KMS-11 (cell line): Measurements from ENCODE around the gene KDELR1.

Experiments used
- H2AFZ ChIP-seq: fragments of 200-600 bp; sonication (generic); 2 replicates; pipeline ENCODE4 v1.6.1; 2016; ENCODE audit warnings: antibody characterized with exemption, mixed run types, low read depth
- H3K27ac ChIP-seq: fragments of 200-600 bp; sonication (generic); 2 replicates; pipeline ENCODE4 v1.6.1; 2016; ENCODE audit warnings: mild to moderate bottlenecking, mixed run types
- H3K27me3 ChIP-seq: fragments of 200-600 bp; sonication (generic); 2 replicates; pipeline ENCODE4 v1.6.1; 2017; ENCODE audit warnings: mild to moderate bottlenecking, low read depth, mixed run types, moderate library complexity; ENCODE audit not compliant: insufficient read depth
- H3K36me3 ChIP-seq: fragments of 200-600 bp; sonication (generic); 2 replicates; pipeline ENCODE4 v1.6.1; 2017; ENCODE audit warnings: mild to moderate bottlenecking, mixed run types; ENCODE audit not compliant: insufficient read depth
- H3K4me1 ChIP-seq: fragments of 200-600 bp; sonication (generic); 2 replicates; pipeline ENCODE4 v1.6.1; 2016; ENCODE audit warnings: mild to moderate bottlenecking, low read depth, mixed run types; ENCODE audit not compliant: poor library complexity, severe bottlenecking
- H3K4me2 ChIP-seq: fragments of 200-600 bp; sonication (generic); 2 replicates; pipeline ENCODE4 v1.7.0; 2016; ENCODE audit warnings: mild to moderate bottlenecking, mixed run types
- H3K4me3 ChIP-seq: fragments of 200-600 bp; sonication (generic); IDR thresholded peaks from 2 replicates; pipeline ENCODE4 v1.6.1; 2017; ENCODE audit warnings: low read depth, low read length, mixed read lengths; ENCODE audit not compliant: insufficient read depth
- H3K79me2 ChIP-seq: fragments of 200-600 bp; sonication (generic); 2 replicates; pipeline ENCODE4 v1.6.1; 2016; ENCODE audit warnings: low read depth, mixed run types; ENCODE audit not compliant: insufficient read depth
- H3K9ac ChIP-seq: fragments of 200-600 bp; sonication (generic); 2 replicates; pipeline ENCODE4 v1.6.1; 2016; ENCODE audit warnings: mild to moderate bottlenecking, mixed run types
- H4K20me1 ChIP-seq: fragments of 200-600 bp; sonication (generic); 2 replicates; pipeline ENCODE4 v1.6.1; 2016; ENCODE audit warnings: mild to moderate bottlenecking, mixed run types; ENCODE audit not compliant: insufficient read depth
- CTCF ChIP-seq: fragments of 200-600 bp; sonication (generic); conservative IDR thresholded peaks from 2 replicates; pipeline ENCODE4 v1.6.1; 2017; ENCODE audit warnings: low read depth, mild to moderate bottlenecking, antibody characterized with exemption, low read length, moderate library complexity, mixed read lengths

KDELR1 gene

DNA sequence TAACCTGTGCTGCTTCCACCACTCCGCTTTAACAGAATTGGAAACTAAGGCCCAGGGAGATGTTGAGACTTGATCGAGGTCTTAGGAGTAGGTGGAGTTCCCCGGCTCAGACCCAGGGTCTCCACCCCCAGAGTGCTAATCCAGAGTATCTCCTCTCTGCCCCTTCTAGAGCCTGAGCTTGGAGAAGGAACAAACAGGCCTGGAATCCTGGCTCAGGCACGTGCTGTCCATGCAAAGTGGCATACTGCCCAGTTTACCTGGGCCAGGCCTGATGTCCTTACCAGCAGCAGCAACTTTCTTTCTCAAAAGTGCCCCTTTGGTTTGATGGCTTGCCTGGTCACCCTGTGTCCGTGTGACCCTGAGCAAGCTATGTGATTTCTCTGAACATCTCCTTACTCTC lies 23.5 kb downstream of the KDELR1 start:
- H3K9ac ChIP-seq: no peak overlapping the region
- no peaks in the 10 kb centered on the region for H3K27me3 ChIP-seq
- H3K27ac ChIP-seq: no peak overlapping the region
- no peak overlapping the region for H3K4me3 ChIP-seq
- no peaks in the 10 kb centered on the region for H3K36me3 ChIP-seq
- H3K79me2 ChIP-seq: no peaks in the 10 kb centered on the region
- H2AFZ ChIP-seq: no peak overlapping the region
- no peaks in the 10 kb centered on the region for H4K20me1 ChIP-seq
- H3K4me1 ChIP-seq: peaks cover 23% of the 10 kb centered on the region
- TF ChIP-seq CTCF: no peak
- no peak overlapping the region for H3K4me2 ChIP-seq

DNA sequence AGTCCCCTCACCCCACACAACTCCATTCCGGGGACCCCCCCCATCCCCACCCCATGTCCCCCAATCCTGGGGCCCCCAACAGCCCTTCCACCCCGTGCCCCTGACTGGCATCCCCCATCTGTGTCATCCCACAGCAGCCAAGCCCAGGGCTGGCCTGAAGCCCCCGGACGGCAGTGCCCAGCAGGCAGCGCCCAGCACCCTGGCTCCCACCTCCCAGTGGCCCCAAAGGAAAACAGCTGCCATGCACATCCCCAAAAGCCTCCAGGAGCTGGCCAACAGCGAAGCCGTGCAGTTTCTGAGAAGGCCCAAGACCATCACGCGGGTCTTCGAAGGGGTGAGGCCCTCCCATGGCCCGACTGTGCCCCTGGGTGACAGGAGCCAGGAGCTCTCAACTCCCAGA lies 25.7 kb downstream of the KDELR1 start:
- Histone ChIP-seq H3K36me3 (no peaks in the 10 kb centered on the region), H3K27me3 (no peaks in the 10 kb centered on the region), H3K9ac (no peak overlapping the region), H4K20me1 (no peaks in the 10 kb centered on the region), H3K4me2 (no peak overlapping the region), H3K27ac (no peak overlapping the region), H3K4me1 (peaks cover 14% of the 10 kb centered on the region), H2AFZ (no peak overlapping the region), H3K79me2 (no peaks in the 10 kb centered on the region), H3K4me3 (no peak overlapping the region)
- TF ChIP-seq CTCF: no peak

GRCh38 chr19:48364598-48365348 lies 26.6 kb downstream of the KDELR1 start:
- H3K4me3 ChIP-seq: no peak overlapping the region

DNA sequence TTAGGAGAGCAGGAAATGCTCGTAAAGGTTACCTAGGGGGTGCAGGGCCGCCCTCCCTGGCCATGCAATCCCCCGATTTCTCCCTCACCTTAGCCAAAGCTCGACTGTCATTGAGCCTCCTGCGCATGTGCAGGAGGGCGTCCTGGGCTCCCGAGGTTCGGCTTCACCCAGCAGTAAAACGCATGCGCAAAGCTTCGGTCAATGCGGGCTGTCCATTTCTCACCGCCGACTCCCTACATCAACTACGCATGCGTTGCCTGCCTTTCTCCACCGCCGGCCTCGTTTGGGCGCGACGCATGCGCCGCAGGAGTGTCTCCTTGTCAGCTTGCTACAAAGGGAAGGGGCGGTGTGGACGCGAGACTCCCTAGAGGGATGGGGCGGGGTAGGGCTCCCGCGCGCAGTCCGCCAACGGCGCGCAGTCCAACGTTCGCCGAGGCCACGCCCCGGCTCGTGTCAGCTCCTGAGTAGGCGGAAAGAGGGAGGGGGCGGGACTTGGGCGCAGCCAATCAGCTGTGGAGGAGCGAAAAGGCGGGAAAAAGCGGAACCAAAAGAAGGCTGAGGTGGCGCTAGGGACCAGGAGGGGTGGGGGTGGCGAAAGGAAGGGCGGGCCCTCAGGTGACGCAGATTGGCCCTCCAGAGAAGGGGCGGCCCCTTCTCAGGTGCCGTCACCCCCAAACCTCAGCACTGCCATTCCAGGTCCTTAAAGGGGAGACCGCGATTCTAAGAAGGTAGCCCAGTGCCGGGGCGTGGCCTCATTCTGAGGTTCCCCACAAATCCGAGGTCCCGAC lies 27.3 kb downstream of the KDELR1 start, which contains the start of the genes SYNGR4 and TMEM143:
SYNGR4 (plus strand) TSS at position 558 of the 788 bp plus-strand sequence. CDS start 1,476 bp downstream, outside the sequence.
TMEM143 (minus strand) TSS at position 131 of the 788 bp plus-strand sequence; CDS start at position 111, 20 bp downstream.
- peak within 1 kb of the TSS; percentile 78 for H2AFZ ChIP-seq
- no peak within 1 kb of the TSS for H3K4me3 ChIP-seq
- no peak for TF ChIP-seq CTCF
- H3K79me2 ChIP-seq: no peaks in the 10 kb centered on the region
- H3K36me3 ChIP-seq: no peaks in the 10 kb centered on the region
- H4K20me1 ChIP-seq: no peaks in the 10 kb centered on the region
- no peaks in the 10 kb centered on the region for H3K27me3 ChIP-seq
- peak within 1 kb of the TSS; percentile 83 for H3K27ac ChIP-seq
- peaks cover 14% of the 10 kb centered on the region for H3K4me1 ChIP-seq
- H3K9ac ChIP-seq: peak within 1 kb of the TSS; percentile 74
- peak within 1 kb of the TSS; percentile 99 for H3K4me2 ChIP-seq

More at GRCh38 chr19:48364598-48365348, 26.6 kb downstream of the KDELR1 start:
- peak overlapping the region; percentile 71 for H3K9ac ChIP-seq
- H3K36me3 ChIP-seq: no peaks in the 10 kb centered on the region
- H3K79me2 ChIP-seq: no peaks in the 10 kb centered on the region
- H3K27me3 ChIP-seq: no peaks in the 10 kb centered on the region
- H3K4me2 ChIP-seq: peak overlapping the region; percentile 72
- no peak for TF ChIP-seq CTCF
- H4K20me1 ChIP-seq: no peaks in the 10 kb centered on the region
- peak overlapping the region; percentile 83 for H3K27ac ChIP-seq
- peak overlapping the region; percentile 32 for H2AFZ ChIP-seq
- H3K4me1 ChIP-seq: peaks cover 14% of the 10 kb centered on the region
